Naive thymus-derived CD4-positive, alpha-beta T cell (primary cell): ENCODE measurements around the gene GGA1. TPM values are rescaled to one million over a fixed set of nuclear protein-coding genes. Genes with fewer than 3 reads are reported as not detected.
A peak's percentile ranks its signal among the peaks of the same experiment; 100 is the strongest.

Experiments used
- ATAC-seq: fragments of 150-1000 bp; cut with Tn5 transposase; 2 replicates; pipeline ENCODE4 v1.10.0; 2021; ENCODE audit warnings: mild to moderate bottlenecking, moderate library complexity
- CTCF ChIA-PET: fragments of 350-600 bp; sonication (Branson Sonifier 250); formaldehyde crosslinking; loops from one replicate; lab custom pipeline; 2021; ENCODE audit warnings: antibody characterized with exemption; lab: Charles Lee
- POLR2A ChIA-PET: fragments of 350-600 bp; sonication (Branson Sonifier 250); formaldehyde crosslinking; loops from one replicate; lab custom pipeline; 2021; ENCODE audit warnings: antibody characterized with exemption, inconsistent platforms; lab: Charles Lee
- DNase-seq, 9 donors: peaks; one replicate each; pipeline versions ENCODE4 v3.0.0 to v3.0.0-alpha.2; 2020 to 2022; ENCODE audit warnings: mixed read lengths in 1 of 9
- H3K27ac ChIP-seq: one replicate; pipeline ENCODE4 v1.7.0; 2013; ENCODE audit warnings: mild to moderate bottlenecking, low read depth, low read length, moderate library complexity
- H3K27me3 ChIP-seq, 2 donors: one replicate each; pipeline ENCODE4 v1.7.0; 2013; ENCODE audit warnings: low read length in 2 of 2, mild to moderate bottlenecking in 2 of 2, moderate library complexity in 2 of 2; ENCODE audit not compliant: control insufficient read depth in 2 of 2, insufficient read depth in 2 of 2
- H3K36me3 ChIP-seq, 3 experiments: 1 replicate in 2 of 3; 2 replicates in 1 of 3; pipeline ENCODE4 v1.7.0; 2013; ENCODE audit warnings: low read length in 3 of 3, mild to moderate bottlenecking in 3 of 3, moderate library complexity in 1 of 3; ENCODE audit not compliant: insufficient read depth in 3 of 3, control insufficient read depth in 2 of 3
- H3K4me1 ChIP-seq, 2 donors: one replicate each; pipeline ENCODE4 v1.7.0; 2013; ENCODE audit warnings: low read length in 2 of 2, mild to moderate bottlenecking in 2 of 2, moderate library complexity in 1 of 2; ENCODE audit not compliant: control insufficient read depth in 2 of 2, insufficient read depth in 2 of 2
- H3K4me3 ChIP-seq: 2 replicates; pipeline ENCODE4 v1.7.0; 2013; ENCODE audit warnings: mild to moderate bottlenecking, low read length
- H3K9me3 ChIP-seq, 3 experiments: 1 replicate in 2 of 3; 2 replicates in 1 of 3; pipeline ENCODE4 v1.7.0; 2013; ENCODE audit warnings: low read length in 3 of 3; ENCODE audit not compliant: control insufficient read depth in 2 of 3
- H3K27ac Mint-ChIP-seq, 9 donors: one replicate each; pipeline ENCODE4 v1.8.0; 2020 to 2022; ENCODE audit warnings: mixed read lengths in 9 of 9, mild to moderate bottlenecking in 8 of 9, moderate library complexity in 5 of 9, inconsistent platforms in 2 of 9
- H3K27me3 Mint-ChIP-seq, 5 donors: one replicate each; pipeline ENCODE4 v1.8.0; 2021 to 2022; ENCODE audit warnings: mixed read lengths in 5 of 5, mild to moderate bottlenecking in 1 of 5
- H3K36me3 Mint-ChIP-seq, 5 donors: one replicate each; pipeline ENCODE4 v1.8.0; 2020 to 2022; ENCODE audit warnings: mixed read lengths in 5 of 5, mild to moderate bottlenecking in 3 of 5, inconsistent platforms in 1 of 5
- H3K4me1 Mint-ChIP-seq, 7 donors: one replicate each; pipeline ENCODE4 v1.8.0; 2020 to 2022; ENCODE audit warnings: mixed read lengths in 7 of 7, mild to moderate bottlenecking in 3 of 7, inconsistent platforms in 1 of 7
- H3K4me3 Mint-ChIP-seq, 10 donors: one replicate each; pipeline ENCODE4 v1.8.0; 2020 to 2022; ENCODE audit warnings: mild to moderate bottlenecking in 10 of 10, mixed read lengths in 10 of 10, moderate library complexity in 6 of 10, inconsistent platforms in 2 of 10
- H3K9me3 Mint-ChIP-seq, 11 donors: one replicate each; pipeline ENCODE4 v1.8.0; 2020 to 2022; ENCODE audit warnings: mixed read lengths in 11 of 11, mild to moderate bottlenecking in 4 of 11, inconsistent platforms in 1 of 11, moderate library complexity in 1 of 11
- intact Hi-C, 2 donors: fragments of 100-400 bp; cut with micrococcal nuclease; formaldehyde crosslinking; loops; one replicate each; pipeline ENCODE4 v1.15.1; 2023
- polyA plus RNA-seq, 2 donors: library from polyadenylated mRNA; unstranded; fragments of 300-500 nt; fragmentation: Illumina TruSeq; gene quantifications; one replicate each; pipeline ENCODE4 v1.2.3, GENCODE V29; 2021
- total RNA-seq, 6 experiments: library from RNA in 5 of 6; stranded (reverse) in 5 of 6; gene quantifications; 1 replicate in 5 of 6; 2 replicates in 1 of 6; pipeline ENCODE4 v1.2.3 and lab custom pipeline; 2021 to 2026

Gene GGA1
- total and polyA plus RNA-seq, 7 experiments from 2014 or later = 20.8 to 124 (median 87.2) TPM

DNA sequence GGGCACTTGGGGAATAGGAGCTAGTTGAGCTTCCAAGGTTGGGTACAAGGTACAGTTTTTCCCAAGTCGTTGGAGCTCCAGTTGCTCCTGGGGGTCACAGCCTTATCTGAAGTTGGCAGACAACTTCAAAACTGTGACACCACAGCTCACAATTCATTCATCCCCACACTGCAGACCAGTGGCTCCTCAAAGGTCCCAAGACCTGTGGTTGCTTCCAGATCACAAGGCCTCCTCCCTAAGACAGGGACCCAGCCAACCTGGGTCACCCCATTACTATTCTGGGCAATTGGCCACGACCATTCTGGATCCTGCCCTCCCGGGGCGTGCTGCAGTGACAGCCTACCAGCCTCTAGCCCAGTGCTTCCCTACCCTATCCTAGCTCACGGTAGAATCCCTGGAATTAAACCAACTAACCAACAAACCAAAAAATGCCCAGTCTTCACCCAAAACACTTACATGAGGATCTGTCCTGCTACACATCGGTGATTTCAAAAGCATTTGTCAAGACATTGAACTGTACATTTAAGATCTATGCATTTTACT, 49.0 kb downstream of the GGA1 start:
- Mint-ChIP-seq H3K9me3 (no peaks in the 10 kb centered on the region), H3K27me3 (no peaks in the 10 kb centered on the region), H3K4me1 (peaks cover 27 to 45% (median 41%) of the 10 kb centered on the region in 7 donors), H3K27ac (peak overlapping the region; percentile 82 to 98 (median 91)), H3K4me3 (peak overlapping the region; percentile 84 to 95 (median 89)), H3K36me3 (peaks cover 0 to 8% (median 0%) of the 10 kb centered on the region in 5 donors)
- Histone ChIP-seq H3K27me3 (no peaks in the 10 kb centered on the region), H3K4me3 (peak overlapping the region; percentile 43), H3K9me3 (no peaks in the 10 kb centered on the region), H3K27ac (peak overlapping the region; percentile 75), H3K36me3 (peaks cover 0 to 21% (median 9%) of the 10 kb centered on the region in 3 experiments), H3K4me1 (peaks cover 23 to 26% of the 10 kb centered on the region in 2 donors)
- ChIA-PET POLR2A (interaction anchor here (0.8 to 6.4 kb wide), 14 partner anchors 7 to 55 kb away, joined by 3 to 142 read pairs (median 14); partner anchors contain the start of genes GGA1, LGALS1, NOL12 and SH3BP1), CTCF (interaction anchor here (0.5 to 5.4 kb wide), 17 partner anchors 9 to 960 kb away, joined by 3 to 36 read pairs (median 4); partner anchors contain the start of genes GGA1 and NOL12)
- ATAC-seq = no peak
- DNase-seq = no peak
- intact Hi-C loops = loop anchor here (1.0 to 10.0 kb wide), 8 partner anchors 14 to 187 kb away; partner anchors contain the start of genes SH3BP1 (in 2 of the 2), ANKRD54 (in 1 of the 2), EIF3L (in 1 of the 2) and GGA1 (in 1 of the 2)

DNA sequence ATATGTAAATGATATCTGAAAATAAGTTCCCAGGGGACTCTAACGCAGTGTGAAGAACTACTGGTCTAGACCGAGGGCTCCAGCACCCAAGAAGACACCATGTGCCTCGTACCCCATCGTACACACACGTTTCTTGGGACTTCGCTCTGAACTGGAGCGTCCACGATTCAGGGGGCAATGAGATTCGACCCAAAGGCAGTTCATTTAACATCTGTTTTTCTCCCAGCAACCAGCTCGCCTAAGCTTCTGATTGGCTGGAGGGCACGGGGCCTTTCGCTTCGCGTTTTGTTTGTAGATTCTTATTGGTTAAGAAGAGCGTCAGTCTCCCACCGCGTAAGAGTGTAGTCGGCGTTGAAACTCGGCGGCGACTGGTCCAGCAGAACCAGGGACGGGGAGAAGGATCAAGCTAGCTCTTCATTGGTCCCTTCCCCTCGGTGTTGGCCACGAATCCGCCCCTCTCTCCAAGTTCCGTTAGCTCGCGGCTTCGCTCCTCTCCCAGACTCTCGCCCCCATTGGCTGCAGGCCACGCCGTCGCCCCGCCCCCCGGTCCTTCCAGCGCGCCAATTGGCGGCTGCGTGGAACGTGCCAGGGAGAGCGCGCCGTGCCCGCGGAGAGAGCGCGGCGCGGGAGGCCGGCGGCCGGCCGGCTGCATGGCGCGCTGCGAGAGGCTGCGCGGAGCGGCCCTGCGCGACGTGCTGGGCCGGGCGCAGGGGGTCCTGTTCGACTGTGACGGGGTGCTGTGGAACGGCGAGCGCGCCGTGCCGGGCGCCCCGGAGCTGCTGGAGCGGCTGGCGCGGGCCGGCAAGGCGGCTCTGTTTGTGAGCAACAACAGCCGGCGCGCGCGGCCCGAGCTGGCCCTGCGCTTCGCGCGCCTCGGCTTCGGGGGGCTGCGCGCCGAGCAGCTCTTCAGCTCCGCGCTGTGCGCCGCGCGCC, 49.8 kb downstream of the GGA1 start, which contains the start of gene PDXP:
Gene PDXP, plus strand, starts transcription at position 591 of the 933 bp plus-strand sequence. Its CDS starts 60 bp downstream, at position 651.
- Histone ChIP-seq H3K27me3 (no peaks in the 10 kb centered on the region), H3K36me3 (peaks cover 0 to 14% (median 6%) of the 10 kb centered on the region in 3 experiments), H3K4me1 (peaks cover 23 to 26% of the 10 kb centered on the region in 2 donors), H3K9me3 (no peaks in the 10 kb centered on the region), H3K27ac (peak within 1 kb of the TSS; percentile 75), H3K4me3 (peak within 1 kb of the TSS; percentile 60)
- Mint-ChIP-seq H3K36me3 (peaks cover 0 to 5% (median 0%) of the 10 kb centered on the region in 5 donors), H3K27ac (peak within 1 kb of the TSS; percentile 82 to 98 (median 91)), H3K4me1 (peaks cover 27 to 45% (median 41%) of the 10 kb centered on the region in 7 donors), H3K27me3 (no peaks in the 10 kb centered on the region), H3K4me3 (peak within 1 kb of the TSS; percentile 85 to 95 (median 89)), H3K9me3 (no peaks in the 10 kb centered on the region)
- intact Hi-C loops = loop anchor here (1.0 to 10.0 kb wide), 8 partner anchors 15 to 186 kb away; partner anchors contain the start of genes SH3BP1 (in 2 of the 2), ANKRD54 (in 1 of the 2), EIF3L (in 1 of the 2) and GGA1 (in 1 of the 2)
- ChIA-PET POLR2A (interaction anchor here (0.8 to 6.4 kb wide), 17 partner anchors 8 to 174 kb away, joined by 3 to 142 read pairs (median 7); partner anchors contain the start of genes GGA1, LGALS1, NOL12 and SH3BP1), CTCF (interaction anchor here (0.6 to 5.4 kb wide), 22 partner anchors 10 to 959 kb away, joined by 3 to 36 read pairs (median 3); partner anchors contain the start of genes GGA1 and NOL12)
- ATAC-seq (peak; percentile 96), DNase-seq (peak; percentile 95 to 99 (median 98))

DNA sequence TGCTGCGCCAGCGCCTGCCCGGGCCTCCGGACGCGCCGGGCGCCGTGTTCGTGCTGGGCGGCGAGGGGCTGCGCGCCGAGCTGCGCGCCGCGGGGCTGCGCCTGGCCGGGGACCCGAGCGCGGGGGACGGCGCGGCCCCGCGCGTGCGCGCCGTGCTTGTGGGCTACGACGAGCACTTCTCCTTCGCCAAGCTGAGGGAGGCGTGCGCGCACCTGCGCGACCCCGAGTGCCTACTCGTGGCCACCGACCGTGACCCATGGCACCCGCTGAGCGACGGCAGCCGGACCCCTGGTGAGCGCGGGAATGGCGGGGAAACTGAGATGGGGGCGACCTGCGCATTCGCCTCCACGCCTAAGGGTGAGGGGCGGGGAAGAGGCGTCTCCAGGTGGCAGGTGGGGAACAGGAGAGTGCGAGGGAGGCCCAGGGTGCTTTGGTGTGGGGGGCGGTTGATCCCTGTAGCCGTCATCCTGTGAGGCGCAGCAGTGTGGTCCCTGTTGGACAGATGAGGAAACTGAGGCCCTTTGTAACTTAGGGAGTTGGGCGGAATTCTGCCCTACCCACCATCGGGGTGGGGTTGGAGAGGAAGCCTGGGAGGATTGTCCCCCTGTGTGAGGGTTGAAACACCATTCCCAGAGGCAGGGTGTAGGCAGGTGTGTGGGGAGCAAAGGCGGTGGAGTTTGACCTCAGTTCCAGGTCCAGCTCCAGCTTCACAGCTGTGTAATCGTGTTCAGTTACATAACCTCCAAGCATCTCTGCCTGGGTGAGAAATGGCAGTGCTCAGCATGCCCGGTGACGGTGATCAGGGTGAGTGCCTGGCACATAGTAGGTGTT, 50.6 kb downstream of the GGA1 start:
- H3K27me3 Mint-ChIP-seq = no peaks in the 10 kb centered on the region
- H3K36me3 Mint-ChIP-seq = peaks cover 0 to under 1% (median 0%) of the 10 kb centered on the region in 5 donors
- H3K27ac ChIP-seq = peak overlapping the region; percentile 42
- ATAC-seq (no peak), DNase-seq (peak in 1 of 9 donors; percentile 52)
- intact Hi-C loops = loop anchor here in 1 of 2 donors (10.0 kb wide), 1 partner anchor 186 kb away; the partner anchor contains the start of genes ANKRD54 and EIF3L
- peaks cover 27 to 45% (median 41%) of the 10 kb centered on the region in 7 donors for H3K4me1 Mint-ChIP-seq
- peak overlapping the region in 6 of 9 donors; percentile 36 to 80 (median 70) for H3K27ac Mint-ChIP-seq
- no peaks in the 10 kb centered on the region for H3K27me3 ChIP-seq
- H3K4me3 Mint-ChIP-seq = peak overlapping the region; percentile 77 to 93 (median 80)
- H3K9me3 ChIP-seq = no peaks in the 10 kb centered on the region
- POLR2A ChIA-PET = interaction anchor here (0.9 to 6.4 kb wide), 15 partner anchors 8 to 175 kb away, joined by 3 to 142 read pairs (median 12); partner anchors contain the start of genes GGA1, LGALS1, NOL12 and SH3BP1
- H3K9me3 Mint-ChIP-seq = no peaks in the 10 kb centered on the region
- CTCF ChIA-PET = interaction anchor here (0.7 to 5.4 kb wide), 12 partner anchors 11 to 30 kb away, joined by 3 to 36 read pairs (median 5); partner anchors contain the start of gene NOL12
- peak overlapping the region; percentile 60 for H3K4me3 ChIP-seq
- H3K36me3 ChIP-seq = peaks cover 0 to 5% (median 0%) of the 10 kb centered on the region in 3 experiments
- peaks cover 23 to 26% of the 10 kb centered on the region in 2 donors for H3K4me1 ChIP-seq

DNA sequence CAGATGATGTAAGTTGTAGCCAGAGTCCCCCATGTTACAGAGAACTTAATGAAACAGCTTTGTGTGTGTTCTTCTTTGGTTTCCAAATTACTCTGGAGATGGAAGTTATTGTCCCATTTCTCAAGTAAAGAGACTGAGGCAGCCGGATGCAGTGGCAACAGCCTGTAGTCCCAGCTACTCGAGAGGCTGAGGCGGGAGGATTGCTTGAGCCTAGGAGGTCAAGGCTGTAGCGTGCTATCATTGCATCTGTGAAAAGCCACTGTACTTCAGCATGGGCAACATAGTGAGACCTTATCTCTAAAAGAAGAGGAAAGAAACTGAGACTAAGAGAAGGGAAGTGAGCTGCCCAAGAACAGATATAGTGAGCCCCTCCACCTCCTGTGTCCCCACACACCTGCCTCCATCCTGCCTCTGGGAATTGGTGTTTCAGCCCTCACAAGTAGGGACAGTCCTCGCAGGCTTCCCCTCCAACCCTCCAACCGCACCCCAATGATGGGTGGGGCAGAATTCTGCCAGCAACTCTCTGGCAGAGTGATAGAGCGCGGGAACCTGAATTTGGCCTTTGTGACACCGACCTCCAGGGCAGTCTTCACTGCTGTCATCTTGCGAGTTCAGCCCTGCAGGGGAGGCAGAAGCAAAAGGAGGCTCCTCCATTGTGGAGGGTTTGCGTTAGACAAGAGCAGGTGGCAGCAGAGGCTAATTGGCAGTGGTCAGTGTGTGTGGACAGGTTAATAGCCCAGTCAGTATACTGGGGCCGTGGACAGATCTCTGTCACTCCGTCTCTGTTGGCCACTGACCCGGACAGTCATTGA, 51.5 kb downstream of the GGA1 start:
- Histone ChIP-seq H3K36me3 (no peaks in the 10 kb centered on the region), H3K9me3 (no peaks in the 10 kb centered on the region), H3K27ac (peak overlapping the region; percentile 42), H3K27me3 (no peaks in the 10 kb centered on the region), H3K4me1 (peaks cover 23 to 26% of the 10 kb centered on the region in 2 donors), H3K4me3 (peak overlapping the region; percentile 60)
- no peak for ATAC-seq
- Mint-ChIP-seq H3K4me3 (peak overlapping the region; percentile 77 to 93 (median 80)), H3K27ac (peak overlapping the region in 6 of 9 donors; percentile 50 to 80 (median 70)), H3K27me3 (no peaks in the 10 kb centered on the region), H3K36me3 (no peaks in the 10 kb centered on the region), H3K4me1 (peaks cover 27 to 45% (median 41%) of the 10 kb centered on the region in 7 donors), H3K9me3 (no peaks in the 10 kb centered on the region)
- ChIA-PET POLR2A (interaction anchor here (0.5 to 6.4 kb wide), 8 partner anchors 14 to 77 kb away, joined by 3 to 142 read pairs (median 24); partner anchors contain the start of genes LGALS1, NOL12 and SH3BP1), CTCF (interaction anchor here (0.7 to 5.4 kb wide), 10 partner anchors 9 to 38 kb away, joined by 3 to 36 read pairs (median 8); partner anchors contain the start of gene NOL12)
- intact Hi-C loops = loop anchor here in 1 of 2 donors (10.0 kb wide), 1 partner anchor 185 kb away; the partner anchor contains the start of genes ANKRD54 and EIF3L
- DNase-seq = no peak

DNA sequence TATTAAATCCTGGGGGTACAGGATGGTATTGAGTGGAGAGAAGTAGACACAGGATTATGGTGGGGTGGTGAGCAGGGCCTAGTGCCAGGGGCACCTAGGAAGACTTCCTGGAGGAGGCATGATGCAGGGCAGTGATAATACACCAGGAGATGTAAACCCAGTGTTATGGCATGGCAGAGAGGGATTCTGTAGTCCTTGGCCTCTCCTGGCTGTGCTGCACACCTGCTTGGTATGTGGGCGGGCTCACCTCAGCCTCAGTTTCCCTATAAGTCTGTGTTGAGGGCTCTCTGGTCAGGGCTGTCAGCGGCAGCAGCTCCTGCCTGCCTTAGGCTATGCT, 52.0 kb downstream of the GGA1 start:
- CTCF ChIA-PET = interaction anchor here (0.8 to 2.8 kb wide), 6 partner anchors 9 to 39 kb away, joined by 3 to 30 read pairs (median 6); no protein-coding TSS in a partner anchor
- Mint-ChIP-seq H3K27ac (peak overlapping the region in 5 of 9 donors; percentile 25 to 72 (median 50)), H3K27me3 (no peaks in the 10 kb centered on the region), H3K36me3 (no peaks in the 10 kb centered on the region), H3K9me3 (no peaks in the 10 kb centered on the region), H3K4me3 (peak overlapping the region in 9 of 10 donors; percentile 26 to 93 (median 79)), H3K4me1 (peaks cover 27 to 45% (median 41%) of the 10 kb centered on the region in 7 donors)
- peaks cover 0 to 4% (median 0%) of the 10 kb centered on the region in 3 experiments for H3K36me3 ChIP-seq
- H3K27me3 ChIP-seq = no peaks in the 10 kb centered on the region
- peaks cover 23 to 26% of the 10 kb centered on the region in 2 donors for H3K4me1 ChIP-seq
- no peak overlapping the region for H3K27ac ChIP-seq
- ATAC-seq (no peak), DNase-seq (no peak)
- intact Hi-C loops = loop anchor here in 1 of 2 donors (1.0 kb wide), 2 partner anchors 21 to 203 kb away; no protein-coding TSS in a partner anchor
- no peaks in the 10 kb centered on the region for H3K9me3 ChIP-seq
- POLR2A ChIA-PET = interaction anchor here (0.5 to 7.9 kb wide), 10 partner anchors 10 to 78 kb away, joined by 3 to 142 read pairs (median 10); partner anchors contain the start of genes LGALS1 and NOL12
- no peak overlapping the region for H3K4me3 ChIP-seq
